Smooth muscle cell (in vitro differentiated cells): Measurements from ENCODE around the gene CNTD1. TPM values are rescaled to one million over a fixed set of nuclear protein-coding genes. Genes with fewer than 3 reads are reported as not detected.

Experiments
- DNase-seq: peaks from one replicate; lab custom pipeline; 2025; ENCODE audit not compliant: unreplicated experiment; lab: John Stamatoyannopoulos, UW
- H2AFZ ChIP-seq: fragments of 200-600 bp; sonication (generic); 2 replicates; pipeline ENCODE4 v1.6.0; 2016; ENCODE audit warnings: antibody characterized with exemption, low read depth, mild to moderate bottlenecking
- H3F3A ChIP-seq: fragments of 200-600 bp; sonication (generic); 2 replicates; pipeline ENCODE4 v1.6.0; 2017; ENCODE audit warnings: antibody characterized with exemption, low read depth
- H3K27ac ChIP-seq: fragments of 200-600 bp; sonication (generic); 2 replicates; pipeline ENCODE4 v1.5.1; 2016; ENCODE audit warnings: low read depth, mild to moderate bottlenecking
- H3K27me3 ChIP-seq: fragments of 200-600 bp; sonication (generic); 2 replicates; pipeline ENCODE4 v1.6.1; 2016; ENCODE audit warnings: low read depth, mild to moderate bottlenecking
- H3K36me3 ChIP-seq: fragments of 200-600 bp; sonication (generic); 2 replicates; pipeline ENCODE4 v1.5.1; 2016; ENCODE audit warnings: low read depth
- H3K4me1 ChIP-seq: fragments of 200-600 bp; sonication (generic); 2 replicates; pipeline ENCODE4 v1.5.1; 2016; ENCODE audit warnings: low read depth
- H3K4me2 ChIP-seq: fragments of 200-600 bp; sonication (generic); 2 replicates; pipeline ENCODE4 v1.6.0; 2016; ENCODE audit warnings: mild to moderate bottlenecking
- H3K4me3 ChIP-seq: fragments of 200-600 bp; sonication (generic); 2 replicates; pipeline ENCODE4 v1.5.1; 2016; ENCODE audit warnings: mild to moderate bottlenecking
- H3K79me2 ChIP-seq: fragments of 200-600 bp; sonication (generic); 2 replicates; pipeline ENCODE4 v1.6.0; 2016; ENCODE audit warnings: low read depth, mild to moderate bottlenecking
- H3K9ac ChIP-seq: fragments of 200-600 bp; sonication (generic); 2 replicates; pipeline ENCODE4 v1.6.0; 2016; ENCODE audit warnings: low read depth
- H3K9me3 ChIP-seq: fragments of 200-600 bp; sonication (generic); replicated peaks from 2 replicates; pipeline ENCODE4 v1.5.1; 2016; ENCODE audit warnings: low read depth
- H4K20me1 ChIP-seq: fragments of 200-600 bp; sonication (generic); 2 replicates; pipeline ENCODE4 v1.6.0; 2016; ENCODE audit warnings: low read depth
- CTCF ChIP-seq: fragments of 200-600 bp; sonication (generic); IDR thresholded peaks from 2 replicates; pipeline ENCODE4 v1.5.1; 2017; ENCODE audit warnings: borderline replicate concordance, mild to moderate bottlenecking, antibody characterized with exemption; ENCODE audit not compliant: insufficient read depth, poor library complexity, severe bottlenecking
- WGBS: methylation state at CpG from one replicate; pipeline ENCODE4 v1.1.7; 2016; ENCODE audit warnings: low lambda C conversion rate; 5-methylcytosine and 5-hydroxymethylcytosine counted together
- microRNA-seq: library from miRNA; unstranded; fragments of <30 nt; microRNA quantifications from one replicate; pipeline ENCODE4, GENCODE V29; 2016; ENCODE audit warnings: borderline number of aligned reads
- polyA plus RNA-seq: library from polyadenylated mRNA; unstranded; fragments of >200 nt; fragmentation: Nextera tagmentation; extraction: Ambion mirVana; gene quantifications from 2 replicates; pipeline ENCODE4 v1.2.1, GENCODE V29; 2016
- small RNA-seq: library from RNA; depleted of rRNA; stranded (forward); fragments of <200 nt; gene quantifications from one replicate; pipeline ENCODE3, GENCODE V24; 2014
- total RNA-seq: library from RNA; depleted of rRNA; stranded (reverse); fragments of >200 nt; gene quantifications from 2 replicates; pipeline ENCODE4 v1.2.3, GENCODE V29; 2014

Gene CNTD1
- total and polyA plus RNA-seq, 2 experiments from 2014 or later, result 0.17 TPM; not detected in 1

- DNase-seq, result no peak
- 80% methylated on average over 1 of the region's 1 CpG for WGBS
- no peak overlapping the region for H3K27ac ChIP-seq
- no peak overlapping the region for H2AFZ ChIP-seq
- H3K79me2 ChIP-seq, result no peaks in the 10 kb centered on the region
- no peaks in the 10 kb centered on the region for H3K36me3 ChIP-seq
- H3K4me2 ChIP-seq, result no peak overlapping the region
- no peaks in the 10 kb centered on the region for H3K9me3 ChIP-seq
- no peaks in the 10 kb centered on the region for H4K20me1 ChIP-seq
- H3F3A ChIP-seq, result no peaks in the 10 kb centered on the region
- H3K4me3 ChIP-seq, result no peak overlapping the region
- H3K9ac ChIP-seq, result no peak overlapping the region
- TF ChIP-seq CTCF, result no peak
- peaks cover 3% of the 10 kb centered on the region for H3K27me3 ChIP-seq
- H3K4me1 ChIP-seq, result no peaks in the 10 kb centered on the region
Measured at GRCh38 chr17:42857389-42857788, 58.7 kb downstream of the CNTD1 start.

Small RNAs within 50 kb of the gene (microRNA-seq; reads per million reads assigned to microRNA genes)
- 2.3 reads per million for gene MIR6781

Small RNAs within 50 kb of the gene (small RNA-seq; reads per million reads assigned to genes)
- gene HMGN2P15 (not detected), gene MIR6781 (not detected)

Other genes starting within 250 kb of the CNTD1 start
- gene HSD17B1, start 245.9 kb upstream of the CNTD1 start, total RNA-seq, result 0.40 TPM in 1 of 2 replicates, not detected in the other
- 3.3 and 3.5 TPM in 2 replicates for gene HSD17B1, start 245.9 kb upstream of the CNTD1 start, polyA plus RNA-seq
- gene COASY, start 236.7 kb upstream of the CNTD1 start, total RNA-seq, result 16.0 and 23.2 TPM in 2 replicates
- 65.0 and 68.2 TPM in 2 replicates for gene COASY, start 236.7 kb upstream of the CNTD1 start, polyA plus RNA-seq
- gene MLX, start 231.8 kb upstream of the CNTD1 start, total RNA-seq, result 21.6 and 30.1 TPM in 2 replicates
- 21.1 and 26.4 TPM in 2 replicates for gene MLX, start 231.8 kb upstream of the CNTD1 start, polyA plus RNA-seq
- gene PSMC3IP, start 221.1 kb upstream of the CNTD1 start, total RNA-seq, result 5.2 and 5.3 TPM in 2 replicates
- gene PSMC3IP, start 221.1 kb upstream of the CNTD1 start, polyA plus RNA-seq, result 7.7 and 10.0 TPM in 2 replicates
- gene RETREG3, start 189.5 kb upstream of the CNTD1 start, total RNA-seq, result 40.4 and 67.8 TPM in 2 replicates
- 32.6 and 34.1 TPM in 2 replicates for gene RETREG3, start 189.5 kb upstream of the CNTD1 start, polyA plus RNA-seq
- gene TUBG1, start 189.2 kb upstream of the CNTD1 start, total RNA-seq, result 31.6 and 38.7 TPM in 2 replicates
- gene TUBG1, start 189.2 kb upstream of the CNTD1 start, polyA plus RNA-seq, result 91.2 and 102 TPM in 2 replicates
- gene TUBG2, start 139.6 kb upstream of the CNTD1 start, total RNA-seq, result 23.1 and 28.2 TPM in 2 replicates
- gene TUBG2, start 139.6 kb upstream of the CNTD1 start, polyA plus RNA-seq, result 42.3 and 54.6 TPM in 2 replicates
- gene PLEKHH3, start 121.9 kb upstream of the CNTD1 start, total RNA-seq, result 5.0 and 13.3 TPM in 2 replicates
- 23.6 and 23.7 TPM in 2 replicates for gene PLEKHH3, start 121.9 kb upstream of the CNTD1 start, polyA plus RNA-seq
- 10.1 TPM in 1 of 2 replicates, not detected in the other for gene CCR10, start 117.0 kb upstream of the CNTD1 start, total RNA-seq
- gene CCR10, start 117.0 kb upstream of the CNTD1 start, polyA plus RNA-seq, result 2.0 and 3.8 TPM in 2 replicates
- gene CNTNAP1, start 116.3 kb upstream of the CNTD1 start, total RNA-seq, result 7.1 and 9.5 TPM in 2 replicates
- 2.0 and 4.5 TPM in 2 replicates for gene CNTNAP1, start 116.3 kb upstream of the CNTD1 start, polyA plus RNA-seq
- 15.6 and 19.4 TPM in 2 replicates for gene EZH1, start 53.8 kb upstream of the CNTD1 start, total RNA-seq
- 8.0 and 10.0 TPM in 2 replicates for gene EZH1, start 53.8 kb upstream of the CNTD1 start, polyA plus RNA-seq
- gene RAMP2, start 37.6 kb upstream of the CNTD1 start, total RNA-seq, result 8.6 and 8.9 TPM in 2 replicates
- gene RAMP2, start 37.6 kb upstream of the CNTD1 start, polyA plus RNA-seq, result 22.0 and 25.7 TPM in 2 replicates
- gene VPS25, start 25.4 kb upstream of the CNTD1 start, total RNA-seq, result 91.0 and 108 TPM in 2 replicates
- gene VPS25, start 25.4 kb upstream of the CNTD1 start, polyA plus RNA-seq, result 129 and 139 TPM in 2 replicates
- gene WNK4, start 18.3 kb upstream of the CNTD1 start, total RNA-seq, result 0.22 and 0.49 TPM in 2 replicates
- gene WNK4, start 18.3 kb upstream of the CNTD1 start, polyA plus RNA-seq, result 0.39 TPM in 1 of 2 replicates, not detected in the other
- gene COA3, start 157 bp upstream of the CNTD1 start, total RNA-seq, result 71.1 and 106 TPM in 2 replicates
- 127 and 147 TPM in 2 replicates for gene COA3, start 157 bp upstream of the CNTD1 start, polyA plus RNA-seq
- gene BECN1, start 25.4 kb downstream of the CNTD1 start, total RNA-seq, result 57.5 and 66.5 TPM in 2 replicates
- 54.8 and 61.9 TPM in 2 replicates for gene BECN1, start 25.4 kb downstream of the CNTD1 start, polyA plus RNA-seq
- gene PSME3, start 34.5 kb downstream of the CNTD1 start, total RNA-seq, result 56.5 and 67.1 TPM in 2 replicates
- 85.3 and 87.0 TPM in 2 replicates for gene PSME3, start 34.5 kb downstream of the CNTD1 start, polyA plus RNA-seq
- gene AOC2, start 45.7 kb downstream of the CNTD1 start, total RNA-seq, result 1.6 and 2.3 TPM in 2 replicates
- gene AOC2, start 45.7 kb downstream of the CNTD1 start, polyA plus RNA-seq, result 0.91 and 2.1 TPM in 2 replicates
- gene AOC3, start 52.3 kb downstream of the CNTD1 start, total RNA-seq, result 0.63 and 0.90 TPM in 2 replicates
- gene AOC3, start 52.3 kb downstream of the CNTD1 start, polyA plus RNA-seq, result 0.65 and 1.5 TPM in 2 replicates
- gene G6PC1, start 101.9 kb downstream of the CNTD1 start, total RNA-seq, result not detected in 2 replicates
- not detected in 2 replicates for gene G6PC1, start 101.9 kb downstream of the CNTD1 start, polyA plus RNA-seq
- gene AARSD1, start 165.6 kb downstream of the CNTD1 start, total RNA-seq, result 18.6 and 22.0 TPM in 2 replicates
- gene AARSD1, start 165.6 kb downstream of the CNTD1 start, polyA plus RNA-seq, result 48.0 and 74.0 TPM in 2 replicates
- 1.3 and 6.7 TPM in 2 replicates for gene PTGES3L, start 181.2 kb downstream of the CNTD1 start, total RNA-seq
- 6.8 and 8.3 TPM in 2 replicates for gene PTGES3L, start 181.2 kb downstream of the CNTD1 start, polyA plus RNA-seq
- 8.2 and 9.3 TPM in 2 replicates for gene RUNDC1, start 181.7 kb downstream of the CNTD1 start, total RNA-seq
- gene RUNDC1, start 181.7 kb downstream of the CNTD1 start, polyA plus RNA-seq, result 15.7 and 19.2 TPM in 2 replicates
- gene RPL27, start 199.6 kb downstream of the CNTD1 start, total RNA-seq, result 1,947 and 2,084 TPM in 2 replicates
- 963 and 994 TPM in 2 replicates for gene RPL27, start 199.6 kb downstream of the CNTD1 start, polyA plus RNA-seq
- 1.5 and 1.9 TPM in 2 replicates for gene IFI35, start 207.9 kb downstream of the CNTD1 start, total RNA-seq
- 6.3 and 7.4 TPM in 2 replicates for gene IFI35, start 207.9 kb downstream of the CNTD1 start, polyA plus RNA-seq
- gene VAT1, start 223.5 kb downstream of the CNTD1 start, total RNA-seq, result 146 and 174 TPM in 2 replicates
- gene VAT1, start 223.5 kb downstream of the CNTD1 start, polyA plus RNA-seq, result 218 and 229 TPM in 2 replicates
- gene RND2, start 226.4 kb downstream of the CNTD1 start, total RNA-seq, result 0.27 and 0.81 TPM in 2 replicates
- 1.1 and 1.7 TPM in 2 replicates for gene RND2, start 226.4 kb downstream of the CNTD1 start, polyA plus RNA-seq